EL (cell line): ENCODE measurements around the gene EEF1AKMT1.

Source experiments
- DNase-seq: peaks from one replicate; pipeline ENCODE4 v3.0.0-alpha.2; 2016

EEF1AKMT1 gene

GRCh38 chr13:20717581-20718542 lies 55.9 kb downstream of the EEF1AKMT1 start:
- no peak for DNase-seq

GRCh38 chr13:20716951-20717350 lies 56.8 kb downstream of the EEF1AKMT1 start:
- DNase-seq: no peak

- DNase-seq: no peak
Measured at GRCh38 chr13:20715330-20715712, 58.4 kb downstream of the EEF1AKMT1 start.

- DNase-seq: peak; percentile 31
Measured at GRCh38 chr13:20714563-20715329, 59.0 kb downstream of the EEF1AKMT1 start.

GRCh38 chr13:20714161-20714560 lies 59.6 kb downstream of the EEF1AKMT1 start:
- peak; percentile 27 for DNase-seq

GRCh38 chr13:20713751-20714150 lies 60.0 kb downstream of the EEF1AKMT1 start:
- peak; percentile 81 for DNase-seq

- DNase-seq: no peak
Measured at GRCh38 chr13:20713014-20713376, 60.8 kb downstream of the EEF1AKMT1 start.

- DNase-seq: peak; percentile 32
Measured at GRCh38 chr13:20711301-20712044, 62.3 kb downstream of the EEF1AKMT1 start.

GRCh38 chr13:20709782-20710181 lies 64.0 kb downstream of the EEF1AKMT1 start:
- no peak for DNase-seq

- DNase-seq: no peak
Measured at GRCh38 chr13:20709369-20709768, 64.4 kb downstream of the EEF1AKMT1 start.

- no peak for DNase-seq
Measured at GRCh38 chr13:20708216-20708615, 65.5 kb downstream of the EEF1AKMT1 start.

GRCh38 chr13:20706661-20707060 lies 67.1 kb downstream of the EEF1AKMT1 start:
- no peak for DNase-seq

GRCh38 chr13:20704459-20705069 lies 69.2 kb downstream of the EEF1AKMT1 start:
- DNase-seq: no peak

GRCh38 chr13:20703780-20704458 lies 69.8 kb downstream of the EEF1AKMT1 start:
- peak; percentile 78 for DNase-seq

- DNase-seq: peak; percentile 34
Measured at GRCh38 chr13:20702915-20703779, 70.6 kb downstream of the EEF1AKMT1 start, which contains the start of gene IL17D. Gene IL17D, plus strand, starts transcription at chr13:20703699. Its CDS starts 303 bp downstream, at chr13:20704002.

- no peak for DNase-seq
Measured at GRCh38 chr13:20702530-20702914, 71.2 kb downstream of the EEF1AKMT1 start.

GRCh38 chr13:20701461-20701860 lies 72.3 kb downstream of the EEF1AKMT1 start:
- no peak for DNase-seq

GRCh38 chr13:20700288-20700687 lies 73.5 kb downstream of the EEF1AKMT1 start:
- no peak for DNase-seq

- no peak for DNase-seq
Measured at GRCh38 chr13:20699715-20700114, 74.0 kb downstream of the EEF1AKMT1 start.

- DNase-seq: no peak
Measured at GRCh38 chr13:20696073-20696472, 77.7 kb downstream of the EEF1AKMT1 start.

GRCh38 chr13:20691616-20692015 lies 82.1 kb downstream of the EEF1AKMT1 start:
- no peak for DNase-seq
